ENCODE measurements around the gene C3orf20.

- TF ChIP-seq E2F6 (IDR thresholded peaks at IDR 0.05; ENCODE audit: borderline replicate concordance in 1 of 2, extremely low read depth in 1 of 2, insufficient read depth in 1 of 2, insufficient read length in 1 of 2, low read depth in 1 of 2, low read length in 1 of 2, poor library complexity in 1 of 2, severe bottlenecking in 1 of 2): no peak
- TF ChIP-seq KDM1A (IDR thresholded peaks at IDR 0.05): no peak
- no peak for TF ChIP-seq EZH2 (IDR thresholded peaks at IDR 0.05; ENCODE audit: borderline replicate concordance, low read depth, low read length)
- TF ChIP-seq KLF10 (CRISPR knock-in tag; IDR thresholded peaks at IDR 0.05): no peak
- TF ChIP-seq GABPA (tag; conservative IDR thresholded peaks at IDR 0.05; ENCODE audit: low read depth): no peak
- TF ChIP-seq TFAM (CRISPR knock-in tag; conservative IDR thresholded peaks at IDR 0.05): no peak
- TF ChIP-seq POLR2A (conservative IDR thresholded peaks at IDR 0.05): no peak
- TF ChIP-seq, protein P1, sequence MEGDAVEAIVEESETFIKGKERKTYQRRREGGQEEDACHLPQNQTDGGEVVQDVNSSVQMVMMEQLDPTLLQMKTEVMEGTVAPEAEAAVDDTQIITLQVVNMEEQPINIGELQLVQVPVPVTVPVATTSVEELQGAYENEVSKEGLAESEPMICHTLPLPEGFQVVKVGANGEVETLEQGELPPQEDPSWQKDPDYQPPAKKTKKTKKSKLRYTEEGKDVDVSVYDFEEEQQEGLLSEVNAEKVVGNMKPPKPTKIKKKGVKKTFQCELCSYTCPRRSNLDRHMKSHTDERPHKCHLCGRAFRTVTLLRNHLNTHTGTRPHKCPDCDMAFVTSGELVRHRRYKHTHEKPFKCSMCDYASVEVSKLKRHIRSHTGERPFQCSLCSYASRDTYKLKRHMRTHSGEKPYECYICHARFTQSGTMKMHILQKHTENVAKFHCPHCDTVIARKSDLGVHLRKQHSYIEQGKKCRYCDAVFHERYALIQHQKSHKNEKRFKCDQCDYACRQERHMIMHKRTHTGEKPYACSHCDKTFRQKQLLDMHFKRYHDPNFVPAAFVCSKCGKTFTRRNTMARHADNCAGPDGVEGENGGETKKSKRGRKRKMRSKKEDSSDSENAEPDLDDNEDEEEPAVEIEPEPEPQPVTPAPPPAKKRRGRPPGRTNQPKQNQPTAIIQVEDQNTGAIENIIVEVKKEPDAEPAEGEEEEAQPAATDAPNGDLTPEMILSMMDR (IDR thresholded peaks at IDR 0.05 in 2 of 3, conservative IDR thresholded peaks at IDR 0.05 in 1 of 3; ENCODE audit: insufficient read depth in 2 of 3, low read depth in 1 of 3, low read length in 3 of 3): no peak
- no peak for TF ChIP-seq NR3C1 (CRISPR knock-in tag; IDR thresholded peaks at IDR 0.05)
- TF ChIP-seq KDM4B (IDR thresholded peaks at IDR 0.05; ENCODE audit: borderline replicate concordance in 2 of 2, low read depth in 1 of 2): no peak
- no peak for TF ChIP-seq CHD4 (IDR thresholded peaks at IDR 0.05; ENCODE audit: insufficient read depth, insufficient replicate concordance, low read depth, low read length, poor library complexity, severe bottlenecking)
- TF ChIP-seq ZBTB11 (CRISPR knock-in tag; IDR thresholded peaks at IDR 0.05): no peak
- no peak for TF ChIP-seq MYNN (IDR thresholded peaks at IDR 0.05)
- TF ChIP-seq MYNN (CRISPR knock-in tag; IDR thresholded peaks at IDR 0.05): no peak
Measured at GRCh38 chr3:14718539-14718938, 43.6 kb downstream of the C3orf20 start.
